Measurements from ENCODE around the gene PRMT3. TPM values are rescaled to one million over a fixed set of nuclear protein-coding genes. Genes with fewer than 3 reads are reported as not detected.
"Not testable (repeated sequence)": the region's sequence is repeated elsewhere in the genome, so short reads cannot be mapped to it uniquely, and the experiment has no call there.

PRMT3 gene
- total RNA-seq, 1 experiment from 2014 or later: 49.0 TPM

DNA sequence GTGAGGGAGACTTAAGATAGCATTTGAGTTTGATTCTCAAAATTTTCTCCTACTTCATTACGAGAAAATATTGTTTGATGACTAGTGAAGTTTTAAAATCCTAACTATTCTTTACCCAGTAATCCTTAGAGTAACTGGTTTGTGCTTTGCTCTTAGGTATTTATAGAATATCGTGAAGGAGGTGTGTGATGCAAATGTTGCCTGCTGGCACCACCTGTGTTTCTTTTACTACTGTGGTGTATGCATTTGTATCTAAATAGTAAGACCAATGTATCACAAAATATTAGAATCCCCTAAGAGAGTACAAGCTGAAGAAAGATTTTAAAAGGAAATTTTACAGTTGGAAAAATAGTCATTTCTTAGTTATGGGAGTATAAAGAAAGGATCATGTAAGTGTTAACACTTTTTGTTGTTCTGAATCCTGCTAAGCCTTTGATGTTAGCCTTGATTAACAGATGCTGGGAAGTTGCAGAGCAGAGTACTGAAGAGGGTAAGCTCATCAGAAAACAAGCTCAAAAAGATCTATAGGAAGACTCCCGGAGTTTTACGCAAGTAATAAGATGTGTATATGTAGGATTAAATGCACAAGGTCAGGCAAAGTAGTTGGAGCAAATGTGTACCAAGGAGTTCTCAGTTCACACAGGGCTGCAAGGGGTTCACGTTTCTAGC is 109.7 kb downstream of the PRMT3 start:
- DNase-seq (ENCODE audit: extremely low read depth, low read depth): no peak

DNA sequence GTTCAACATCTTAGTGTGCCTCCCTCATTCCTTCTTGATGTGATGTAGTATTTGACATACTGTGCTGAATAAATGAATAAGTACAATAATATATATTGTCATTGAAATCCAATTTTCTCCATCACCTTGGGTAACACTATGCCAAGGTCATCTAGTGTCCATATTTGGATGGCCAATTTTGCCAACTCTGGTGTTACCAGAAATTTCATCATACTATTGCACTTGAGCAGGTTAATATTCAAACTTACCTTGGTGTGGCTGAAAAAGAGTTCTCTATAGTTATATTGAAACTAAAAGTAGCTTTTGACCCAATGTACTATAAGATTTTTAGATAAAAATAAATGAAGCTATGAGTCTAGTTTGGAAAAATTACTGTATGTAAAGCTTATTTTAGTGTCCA is 113.7 kb downstream of the PRMT3 start:
- no peak for DNase-seq (ENCODE audit: extremely low read depth, low read depth)

DNA sequence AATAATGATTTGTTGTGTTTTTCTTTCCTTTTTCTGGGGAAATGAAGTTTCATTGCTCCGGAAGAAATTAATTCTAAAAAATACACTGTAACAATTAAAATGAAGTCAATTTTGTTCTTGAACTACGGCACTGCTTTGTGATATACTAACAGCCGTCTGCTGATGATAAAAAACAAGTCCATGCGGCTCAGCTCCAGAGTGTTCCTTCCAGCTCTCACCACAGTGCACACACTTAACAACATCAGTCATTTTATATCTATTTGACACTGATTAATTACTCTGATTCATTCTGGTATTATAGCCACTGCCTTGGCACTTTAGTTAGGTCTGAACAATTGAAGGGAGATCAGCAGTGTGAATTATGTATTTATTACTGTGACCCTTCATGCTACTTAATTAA is 114.5 kb downstream of the PRMT3 start:
- no peak for DNase-seq (ENCODE audit: extremely low read depth, low read depth)

DNA sequence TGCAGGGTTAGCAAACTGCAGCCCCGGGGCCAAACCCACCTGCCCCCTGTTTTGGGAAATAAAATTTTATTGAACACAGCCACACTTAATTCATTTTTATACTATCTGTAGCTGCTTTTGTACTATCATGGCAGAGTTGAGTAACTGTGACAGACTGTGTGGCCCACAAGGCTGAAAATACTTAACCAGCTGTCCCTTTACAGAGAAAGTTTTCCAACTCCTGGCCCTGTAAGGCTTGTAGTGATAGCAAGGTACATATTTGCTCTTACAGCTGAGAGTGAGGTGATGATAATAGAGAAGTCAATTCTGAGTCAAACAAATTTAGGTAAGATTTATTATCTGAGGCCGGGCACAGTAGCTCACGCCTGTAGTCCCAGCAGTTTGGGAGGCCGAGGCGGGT is 124.5 kb downstream of the PRMT3 start:
- DNase-seq (ENCODE audit: extremely low read depth, low read depth): no peak

DNA sequence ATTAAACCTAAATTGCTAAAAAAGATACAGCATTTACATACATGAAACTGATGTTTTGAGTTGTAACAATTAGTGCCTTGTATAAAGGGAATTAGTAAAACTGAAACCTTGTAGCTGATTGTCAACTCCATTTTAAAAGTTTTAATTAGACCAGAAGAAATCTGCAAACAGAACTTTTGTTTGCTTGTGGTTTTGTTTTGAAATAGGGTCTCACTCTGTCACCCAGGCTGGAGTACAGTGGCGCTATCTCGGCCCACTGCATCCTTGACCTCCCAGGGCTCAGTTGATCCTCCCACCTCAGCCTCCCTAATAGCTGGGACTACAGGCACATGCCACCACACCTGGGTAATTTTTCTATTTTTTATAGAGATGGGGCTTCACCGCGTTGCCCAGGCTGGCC is 125.4 kb downstream of the PRMT3 start:
- DNase-seq (ENCODE audit: extremely low read depth, low read depth): no peak

DNA sequence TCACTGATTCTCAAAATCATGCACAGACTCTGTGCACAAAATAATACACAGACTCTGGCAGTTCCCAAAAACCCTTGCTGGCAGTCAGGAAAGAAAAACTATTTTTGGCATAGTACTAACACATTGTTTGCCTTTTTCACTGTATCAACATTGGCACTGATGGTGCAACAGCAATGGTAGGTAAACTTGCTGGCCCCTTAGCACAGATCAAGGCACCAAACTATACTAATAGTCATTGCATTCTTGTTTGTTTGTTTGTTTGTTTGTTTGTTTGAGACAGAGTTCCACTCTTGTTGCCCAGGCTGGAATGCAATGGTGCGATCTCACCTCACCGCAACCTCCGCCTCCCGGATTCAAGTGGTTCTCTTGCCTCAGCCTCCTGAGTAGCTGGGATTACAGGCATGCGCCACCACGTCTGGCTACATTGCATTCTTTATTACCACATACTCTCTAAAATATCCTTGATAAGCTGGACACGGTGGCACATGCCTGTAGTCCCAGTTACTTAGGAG is 130.9 kb downstream of the PRMT3 start:
- DNase-seq (ENCODE audit: extremely low read depth, low read depth): no peak

DNA sequence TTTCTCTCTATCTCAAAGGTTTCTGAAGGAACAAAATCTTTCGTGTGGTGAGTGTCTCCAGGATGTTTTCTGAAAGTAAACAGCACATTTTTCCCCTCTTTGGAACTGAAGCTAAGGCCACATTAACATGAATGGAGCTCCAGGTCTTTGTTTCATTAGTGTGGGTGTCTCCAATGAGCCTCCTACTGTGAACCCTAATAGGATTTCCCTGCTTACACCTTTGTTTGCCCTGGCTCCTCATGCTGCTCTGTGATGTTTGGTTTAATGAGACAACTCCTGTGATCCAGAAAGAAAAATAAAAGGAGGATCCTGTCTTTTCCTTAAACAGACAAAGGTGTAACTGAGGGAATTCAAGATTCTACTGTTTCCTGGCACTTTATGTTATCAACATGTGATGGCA is 135.0 kb downstream of the PRMT3 start:
- DNase-seq (ENCODE audit: extremely low read depth, low read depth): no peak

DNA sequence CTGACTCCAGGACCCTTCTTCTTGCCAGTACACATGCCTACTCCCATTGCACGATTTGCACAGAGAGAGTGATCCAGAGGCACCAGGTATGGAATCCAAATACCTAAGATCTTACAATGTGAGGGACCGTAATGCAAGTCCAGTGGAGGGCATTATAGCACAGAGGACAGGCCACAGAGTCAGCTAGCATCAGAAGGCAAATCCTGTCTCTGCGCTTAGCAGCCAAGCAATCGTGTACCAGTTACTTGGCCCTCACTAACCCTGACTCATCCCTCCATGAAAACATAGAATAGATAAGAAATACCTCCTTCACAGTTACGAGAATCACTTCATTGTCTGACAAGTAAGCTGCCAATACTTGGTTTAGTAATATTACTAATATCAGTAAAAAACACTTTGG is 142.2 kb downstream of the PRMT3 start:
- DNase-seq (ENCODE audit: extremely low read depth, low read depth): no peak

DNA sequence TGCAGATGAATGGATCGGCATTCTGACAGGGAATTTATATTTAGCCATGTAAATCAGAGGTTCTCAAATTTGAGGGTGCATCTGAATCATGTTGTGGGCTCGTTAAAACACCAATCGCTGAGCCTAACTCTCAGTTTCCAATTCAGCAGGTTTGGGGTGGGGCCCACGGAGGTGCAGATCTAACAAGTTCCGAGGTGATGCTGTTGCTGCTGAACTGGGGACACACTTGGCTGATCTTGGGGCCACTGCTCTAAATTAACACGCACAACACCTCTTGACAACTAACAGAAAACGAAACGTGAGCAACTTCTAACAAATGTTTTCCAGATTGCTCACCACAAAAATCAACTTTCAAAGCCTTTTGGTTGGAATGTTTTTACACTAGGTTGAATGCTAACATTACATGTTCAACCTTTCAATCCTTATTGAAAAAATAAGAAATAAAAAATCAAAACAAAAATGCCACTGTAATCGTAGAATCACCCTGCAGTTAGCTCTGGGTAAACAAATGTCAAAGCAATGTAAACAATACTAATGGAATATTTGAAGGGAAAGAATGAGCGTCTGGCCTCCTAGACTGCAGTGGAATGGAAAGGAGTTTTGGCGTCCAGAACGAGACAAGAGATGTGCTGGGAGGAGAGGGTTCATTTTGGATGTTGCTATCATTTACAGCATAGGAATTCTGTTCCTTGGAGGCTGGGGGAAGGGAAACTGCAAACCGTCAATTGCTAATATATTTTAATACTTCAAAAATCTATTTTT is 143.6 kb downstream of the PRMT3 start:
- no peak for DNase-seq (ENCODE audit: extremely low read depth, low read depth)

DNA sequence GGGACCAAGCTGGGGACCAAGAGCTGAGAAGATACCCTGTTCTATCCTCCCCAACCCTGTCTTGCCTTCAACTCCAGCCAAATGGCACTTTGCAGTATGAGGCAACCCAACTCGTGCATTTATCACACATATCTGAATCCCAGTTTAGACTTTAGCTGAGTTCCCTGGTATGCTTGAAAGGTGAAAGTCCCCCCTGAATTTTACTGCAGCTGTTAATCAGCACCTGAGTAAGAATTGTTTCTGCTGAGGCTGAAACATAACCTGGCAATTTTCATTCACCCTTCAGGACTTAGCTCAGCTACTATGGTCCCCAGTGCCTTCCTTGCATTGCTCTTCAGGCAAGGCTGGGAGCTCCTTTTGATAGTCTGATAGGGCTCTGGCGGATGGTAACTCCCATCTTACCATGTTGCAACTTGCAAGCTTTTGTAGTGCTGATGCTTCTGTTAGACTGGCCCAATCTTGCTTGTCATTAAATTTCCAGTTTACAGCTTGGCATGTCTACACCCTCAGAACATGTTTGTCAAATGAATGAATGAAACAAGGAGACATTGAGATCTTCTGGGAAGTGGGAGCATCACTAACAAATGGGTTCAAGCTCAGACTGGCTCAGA is 147.9 kb downstream of the PRMT3 start:
- no peak for DNase-seq (ENCODE audit: extremely low read depth, low read depth)

DNA sequence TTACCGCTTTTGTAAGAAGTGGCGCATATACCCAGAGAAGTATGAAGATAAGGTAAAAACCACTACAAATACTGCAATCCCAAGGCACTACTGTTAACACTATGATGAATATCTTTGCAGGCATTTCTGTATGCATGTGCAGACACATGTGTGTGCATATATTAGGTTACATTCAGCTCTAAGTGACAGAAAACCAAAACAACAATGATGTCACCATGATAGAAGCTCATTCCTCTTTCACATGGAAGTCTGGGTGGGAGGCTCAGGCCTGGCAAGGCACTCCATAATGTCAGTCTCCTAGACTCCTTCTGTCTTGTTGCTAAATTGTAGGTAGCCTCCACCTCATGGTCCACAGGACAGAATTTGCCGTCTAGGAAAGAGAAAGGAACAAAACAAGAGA is 148.8 kb downstream of the PRMT3 start:
- no peak for DNase-seq (ENCODE audit: extremely low read depth, low read depth)

DNA sequence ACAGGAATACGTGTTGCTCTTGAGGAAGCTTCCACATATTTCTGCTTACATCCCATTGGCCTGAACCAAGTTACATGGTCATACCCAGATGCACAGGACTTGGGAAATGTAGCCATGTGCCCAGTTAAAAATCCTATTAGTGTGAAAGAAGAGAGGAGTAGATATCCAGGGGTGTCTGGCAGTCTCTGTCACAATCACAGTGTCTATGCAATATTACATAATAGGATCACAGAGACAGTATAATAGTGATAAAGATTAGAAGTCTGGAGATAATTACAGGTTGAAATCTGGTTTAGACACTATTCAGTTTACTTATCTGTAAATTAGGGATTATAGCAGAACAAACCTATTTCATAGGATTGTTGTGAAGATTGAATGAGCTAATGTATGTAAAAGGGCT is 149.3 kb downstream of the PRMT3 start:
- DNase-seq (ENCODE audit: extremely low read depth, low read depth): no peak

DNA sequence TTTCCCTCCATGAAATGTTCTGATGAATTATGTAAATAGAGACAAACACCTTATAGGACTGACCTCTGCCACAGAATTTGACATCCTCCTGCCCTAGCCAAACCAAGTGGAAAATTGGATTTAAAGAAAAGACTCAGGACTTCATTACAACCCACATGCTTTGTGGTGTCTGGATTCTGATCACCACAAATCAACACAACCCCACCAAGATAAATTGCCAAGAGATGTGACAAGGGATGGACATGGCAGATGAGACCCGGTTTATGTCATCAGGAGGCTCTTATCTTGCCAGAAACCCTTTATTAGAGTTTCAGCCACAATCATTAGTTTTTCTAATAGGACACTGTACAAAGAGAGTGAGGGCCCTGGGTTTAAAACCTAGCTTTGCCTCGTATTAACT is 154.0 kb downstream of the PRMT3 start:
- DNase-seq (ENCODE audit: extremely low read depth, low read depth): no peak

DNA sequence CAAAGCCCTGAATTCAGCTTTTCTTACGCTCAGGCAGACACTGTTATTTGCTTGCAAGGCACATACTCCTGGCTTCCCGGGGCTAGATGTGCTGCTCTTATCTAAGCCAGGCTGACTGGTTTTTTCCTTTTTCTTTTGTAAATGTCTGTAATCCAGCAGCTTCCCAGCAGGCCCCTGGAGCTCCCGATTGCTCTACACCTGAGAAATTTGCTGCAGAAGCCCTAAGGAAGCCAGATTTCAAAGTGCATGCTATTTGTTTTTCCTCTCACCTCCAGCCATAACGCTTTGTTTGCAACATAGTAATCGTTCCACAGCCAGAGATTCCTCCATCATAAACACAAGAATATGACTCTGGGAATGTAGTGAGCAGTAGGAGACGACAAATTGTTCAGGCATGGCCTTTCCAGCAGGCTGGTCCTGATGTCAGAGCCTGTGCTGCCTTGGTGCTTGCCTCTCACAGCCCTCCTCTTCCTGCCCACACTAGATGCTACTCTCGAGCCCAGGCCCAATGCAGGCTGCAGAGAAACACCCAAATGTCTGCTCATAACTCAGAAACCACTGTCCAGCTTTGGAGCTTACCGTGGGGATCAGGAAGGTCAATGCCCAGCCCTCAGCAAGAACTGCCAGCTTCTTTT is 157.2 kb downstream of the PRMT3 start:
- DNase-seq (ENCODE audit: extremely low read depth, low read depth): no peak

DNA sequence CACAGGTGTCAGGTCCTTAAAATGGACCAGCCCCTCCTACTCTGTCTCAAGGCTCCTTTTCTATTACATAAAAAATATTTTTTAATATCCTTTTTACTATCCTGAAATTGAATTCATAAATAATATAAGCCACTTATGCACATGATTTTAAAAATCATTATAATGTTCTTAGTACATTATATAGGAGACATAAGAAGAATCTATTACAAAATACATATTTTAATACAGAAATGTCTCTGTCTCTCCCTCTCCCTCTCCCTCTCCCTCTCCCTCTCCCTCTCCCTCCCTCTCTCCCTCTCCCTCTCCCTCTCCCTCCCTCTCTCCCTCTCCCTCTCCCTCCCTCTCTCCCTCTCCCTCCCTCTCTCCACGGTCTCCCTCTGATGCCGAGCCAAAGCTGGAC is 159.9 kb downstream of the PRMT3 start:
- DNase-seq (ENCODE audit: extremely low read depth, low read depth): no peak

DNA sequence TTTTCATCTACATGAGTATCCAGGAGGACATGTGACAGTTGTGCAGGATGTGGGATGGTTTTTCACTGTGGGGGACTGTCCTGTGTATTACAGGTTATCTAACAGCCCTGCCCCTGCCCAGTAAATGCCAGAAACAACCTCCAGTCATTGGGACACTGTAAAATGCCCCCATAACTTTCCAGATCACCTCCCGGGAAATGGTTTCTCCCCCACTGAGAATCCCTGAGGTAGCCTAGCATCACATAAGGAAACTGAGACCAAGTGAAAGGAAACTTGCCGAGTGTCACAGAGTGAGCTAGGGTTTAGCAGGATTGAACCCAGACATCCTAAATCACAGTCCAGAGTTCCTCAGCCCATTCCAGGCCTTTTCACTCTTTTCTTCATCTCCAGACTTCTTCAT is 163.6 kb downstream of the PRMT3 start:
- no peak for DNase-seq (ENCODE audit: extremely low read depth, low read depth)

DNA sequence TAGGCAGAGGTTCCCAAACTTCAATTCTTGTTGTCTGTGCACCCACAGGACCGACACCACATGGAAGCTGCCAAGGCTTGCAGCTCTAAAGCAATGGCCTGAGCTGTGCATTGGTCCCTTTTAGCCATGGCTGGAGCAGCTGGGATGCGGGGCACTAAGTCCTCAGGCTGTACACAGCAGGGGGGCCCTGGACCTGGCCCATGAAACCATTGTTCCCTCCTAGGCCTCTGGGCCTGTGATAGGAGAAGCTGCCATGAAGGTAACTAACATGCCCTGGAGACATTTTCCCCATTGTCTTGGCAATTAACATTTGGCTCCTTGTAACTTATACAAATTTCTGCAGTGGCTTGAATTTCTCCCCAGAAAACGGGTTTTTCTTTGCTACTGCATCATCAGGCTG is 168.3 kb downstream of the PRMT3 start:
- DNase-seq (ENCODE audit: extremely low read depth, low read depth): no peak

DNA sequence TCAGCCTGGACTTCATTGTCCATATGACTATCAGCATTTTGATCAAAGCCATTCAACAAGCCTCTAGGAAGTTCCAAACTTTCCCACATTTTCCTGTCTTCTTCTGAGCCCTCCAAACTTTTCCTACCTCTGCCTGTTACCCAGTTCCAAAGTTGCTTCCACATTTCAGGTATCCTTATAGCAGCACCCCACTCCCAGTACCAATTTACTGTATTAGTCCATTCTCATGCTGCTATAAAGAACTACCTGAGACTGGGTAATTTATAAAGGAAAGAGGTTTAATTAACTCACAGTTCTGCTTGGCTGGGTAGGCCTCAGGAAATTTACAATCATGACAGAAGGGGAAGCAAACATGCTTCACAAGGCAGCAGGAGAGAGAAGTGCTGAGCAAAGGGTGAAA is 168.9 kb downstream of the PRMT3 start:
- DNase-seq (ENCODE audit: extremely low read depth, low read depth): not testable (repeated sequence)

DNA sequence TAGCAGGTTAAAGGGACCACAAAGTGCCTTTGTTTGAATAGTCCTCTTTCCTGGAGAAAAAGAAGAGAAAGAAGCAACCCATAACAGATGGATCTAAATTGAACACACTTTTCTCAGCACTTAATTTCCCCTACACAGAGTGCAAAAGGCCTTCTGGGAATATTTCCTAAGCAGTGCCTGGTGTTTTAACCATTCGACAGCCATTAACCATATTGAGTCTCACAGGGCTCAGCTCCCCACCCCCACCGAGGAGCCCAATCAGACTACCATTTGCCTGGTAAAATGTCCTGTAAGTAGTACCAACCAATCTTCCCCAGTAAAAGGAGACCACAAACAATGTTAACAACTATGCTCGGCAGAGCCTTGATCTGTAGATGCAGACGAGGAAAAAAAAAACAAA is 171.2 kb downstream of the PRMT3 start:
- DNase-seq (ENCODE audit: extremely low read depth, low read depth): no peak

Data from NCI-H460 (cell line).